WTC11 (cell line): ENCODE measurements around the gene SCARB2. TPM values are rescaled to one million over a fixed set of nuclear protein-coding genes. Genes with fewer than 3 reads are reported as not detected.
A peak's percentile ranks its signal among the peaks of the same experiment; 100 is the strongest.

Source experiments
- ATAC-seq: fragments of 200-7000 bp; cut with Tn5 transposase; 2 replicates; pipeline ENCODE4 v1.10.0; 2021; ENCODE audit warnings: mild to moderate bottlenecking, moderate library complexity
- CTCF ChIA-PET: fragments of 300-600 bp; sonication (Branson Sonifier 250); formaldehyde crosslinking; loops from one replicate; lab custom pipeline; 2021; ENCODE audit warnings: antibody characterized with exemption; lab: Charles Lee
- POLR2A ChIA-PET: fragments of 350-600 bp; sonication (Branson Sonifier 250); formaldehyde crosslinking; loops from one replicate; lab custom pipeline; 2021; ENCODE audit warnings: antibody characterized with exemption; lab: Charles Lee
- DNase-seq: peaks from one replicate; pipeline ENCODE4 v3.0.0; 2021; ENCODE audit warnings: low spot score
- H3K27ac Mint-ChIP-seq: 2 replicates; pipeline ENCODE4 v1.8.0; 2021; ENCODE audit warnings: mixed read lengths
- H3K27me3 Mint-ChIP-seq: 2 replicates; pipeline ENCODE4 v1.8.0; 2021; ENCODE audit warnings: low read depth, mild to moderate bottlenecking, moderate library complexity, mixed read lengths
- H3K36me3 Mint-ChIP-seq: 2 replicates; pipeline ENCODE4 v1.8.0; 2021; ENCODE audit warnings: mixed read lengths
- H3K4me1 Mint-ChIP-seq: 2 replicates; pipeline ENCODE4 v1.8.0; 2022; ENCODE audit warnings: mixed read lengths
- H3K4me3 Mint-ChIP-seq: 2 replicates; pipeline ENCODE4 v1.8.0; 2021; ENCODE audit warnings: mild to moderate bottlenecking, moderate library complexity, mixed read lengths
- H3K9me3 Mint-ChIP-seq: 2 replicates; pipeline ENCODE4 v1.8.0; 2021; ENCODE audit warnings: mixed read lengths
- AFF4 ChIP-seq: sonication (generic); formaldehyde crosslinking; IDR thresholded peaks from 2 replicates; pipeline ENCODE4 v1.8.1; 2023; ENCODE audit warnings: mild to moderate bottlenecking, missing genetic modification reagents, borderline replicate concordance
- CBFB ChIP-seq: sonication (generic); formaldehyde crosslinking; IDR thresholded peaks from 2 replicates; pipeline ENCODE4 v1.8.1; 2022; ENCODE audit warnings: mild to moderate bottlenecking, low read depth, missing genetic modification reagents
- ETV6 ChIP-seq: sonication (generic); formaldehyde crosslinking; IDR thresholded peaks from 2 replicates; pipeline ENCODE4 v1.8.1; 2022; ENCODE audit warnings: mild to moderate bottlenecking, missing genetic modification reagents
- JUN ChIP-seq: sonication (generic); formaldehyde crosslinking; IDR thresholded peaks from 2 replicates; pipeline ENCODE4 v1.8.0; 2023; ENCODE audit warnings: mild to moderate bottlenecking, missing genetic modification reagents
- NFATC4 ChIP-seq: fragments of 250-450 bp; sonication (Bioruptor Pico); IDR thresholded peaks from 2 replicates; pipeline ENCODE4 v1.9.0; 2021; ENCODE audit warnings: mild to moderate bottlenecking
- NR1H2 ChIP-seq: sonication (generic); formaldehyde crosslinking; IDR thresholded peaks from 2 replicates; pipeline ENCODE4 v1.9.0; 2021; ENCODE audit warnings: mild to moderate bottlenecking, moderate library complexity, missing genetic modification reagents
- NR2C2 ChIP-seq: sonication (generic); formaldehyde crosslinking; IDR thresholded peaks from 2 replicates; pipeline ENCODE4 v1.8.0; 2022; ENCODE audit warnings: mild to moderate bottlenecking, missing genetic modification reagents
- NR3C1 ChIP-seq: sonication (generic); formaldehyde crosslinking; conservative IDR thresholded peaks from 2 replicates; pipeline ENCODE4 v1.8.1; 2023; ENCODE audit warnings: low read depth, mild to moderate bottlenecking, missing genetic modification reagents
- PRDM15 ChIP-seq: sonication (generic); formaldehyde crosslinking; IDR thresholded peaks from 2 replicates; pipeline ENCODE4 v1.8.0; 2022; ENCODE audit warnings: missing genetic modification reagents
- TEAD4 ChIP-seq: sonication (generic); formaldehyde crosslinking; IDR thresholded peaks from 2 replicates; pipeline ENCODE4 v1.8.0; 2022; ENCODE audit warnings: mild to moderate bottlenecking, missing genetic modification reagents
- TP53 ChIP-seq: sonication (generic); formaldehyde crosslinking; IDR thresholded peaks from 2 replicates; pipeline ENCODE4 v1.8.1; 2023; ENCODE audit warnings: mild to moderate bottlenecking, missing genetic modification reagents
- ZNF425 ChIP-seq: fragments of 250-450 bp; sonication (Bioruptor Pico); conservative IDR thresholded peaks from 2 replicates; pipeline ENCODE4 v1.9.0; 2021; ENCODE audit warnings: mild to moderate bottlenecking
- ZNF532 ChIP-seq: fragments of 250-450 bp; sonication (Bioruptor Pico); IDR thresholded peaks from 2 replicates; pipeline ENCODE4 v1.9.0; 2021; ENCODE audit warnings: mild to moderate bottlenecking, borderline replicate concordance
- total RNA-seq: library from RNA; stranded (reverse); gene quantifications from 3 replicates; pipeline ENCODE4 v1.2.3, GENCODE V29; 2021

SCARB2 gene
- total RNA-seq, 1 experiment from 2014 or later: 38.0 TPM

GRCh38 chr4:76208005-76208765 lies 5.4 kb downstream of the SCARB2 start:
- Mint-ChIP-seq H3K36me3 (no peaks in the 10 kb centered on the region), H3K4me3 (no peak overlapping the region), H3K9me3 (no peaks in the 10 kb centered on the region), H3K27ac (peak overlapping the region; percentile 43), H3K27me3 (peaks cover 6% of the 10 kb centered on the region; the same call in 1 of the 2 replicates), H3K4me1 (peaks cover 25% of the 10 kb centered on the region)
- TF ChIP-seq TEAD4 (CRISPR knock-in tag) (no peak), JUN (CRISPR knock-in tag) (no peak), AFF4 (CRISPR knock-in tag) (no peak)
- DNase-seq (no peak), ATAC-seq (peak; percentile 28)
- ChIA-PET CTCF (no interaction called here), POLR2A (no interaction called here)

GRCh38 chr4:76207549-76207948 lies 6.1 kb downstream of the SCARB2 start:
- Mint-ChIP-seq H3K36me3 (no peaks in the 10 kb centered on the region), H3K4me3 (no peak overlapping the region), H3K4me1 (peaks cover 20% of the 10 kb centered on the region)
- ATAC-seq: no peak
- CTCF ChIA-PET: no interaction called here
- no peak for TF ChIP-seq NR2C2 (CRISPR knock-in tag)
- TF ChIP-seq, all 79 proteins: peak for 0
- Mint-ChIP-seq H3K9me3 (no peaks in the 10 kb centered on the region), H3K27ac (no peak overlapping the region), H3K27me3 (peaks cover 3% of the 10 kb centered on the region; the same call in 1 of the 2 replicates)
- DNase-seq: no peak
- POLR2A ChIA-PET: no interaction called here

- POLR2A ChIA-PET: no interaction called here
- TF ChIP-seq PRDM15 (CRISPR knock-in tag) (no peak), CBFB (CRISPR knock-in tag) (no peak), ZNF425 (CRISPR knock-in tag) (no peak), NFATC4 (CRISPR knock-in tag) (no peak), NR3C1 (CRISPR knock-in tag) (no peak), ETV6 (CRISPR knock-in tag) (no peak), TP53 (CRISPR knock-in tag) (no peak), NR1H2 (CRISPR knock-in tag) (no peak), ZNF532 (CRISPR knock-in tag) (no peak)
Observed at GRCh38 chr4:76206222-76206942, 7.2 kb downstream of the SCARB2 start.

More at GRCh38 chr4:76206222-76206942, 7.2 kb downstream of the SCARB2 start:
- H3K9me3 Mint-ChIP-seq: no peaks in the 10 kb centered on the region
- CTCF ChIA-PET: interaction anchor here (1.3 kb wide), 1 partner anchor 27 kb away, joined by 3 read pairs; no protein-coding TSS in a partner anchor
- no peaks in the 10 kb centered on the region for H3K27me3 Mint-ChIP-seq
- no peak overlapping the region for H3K4me3 Mint-ChIP-seq
- H3K4me1 Mint-ChIP-seq: peaks cover 11% of the 10 kb centered on the region
- DNase-seq (no peak), ATAC-seq (no peak)
- H3K36me3 Mint-ChIP-seq: no peaks in the 10 kb centered on the region
- H3K27ac Mint-ChIP-seq: no peak overlapping the region
